Measurements from ENCODE around the gene SH3BP4. TPM values are rescaled to one million over a fixed set of nuclear protein-coding genes. Genes with fewer than 3 reads are reported as not detected.

SH3BP4 gene
- total RNA-seq, 1 donor from 2014 or later, result 19.2 TPM

DNA sequence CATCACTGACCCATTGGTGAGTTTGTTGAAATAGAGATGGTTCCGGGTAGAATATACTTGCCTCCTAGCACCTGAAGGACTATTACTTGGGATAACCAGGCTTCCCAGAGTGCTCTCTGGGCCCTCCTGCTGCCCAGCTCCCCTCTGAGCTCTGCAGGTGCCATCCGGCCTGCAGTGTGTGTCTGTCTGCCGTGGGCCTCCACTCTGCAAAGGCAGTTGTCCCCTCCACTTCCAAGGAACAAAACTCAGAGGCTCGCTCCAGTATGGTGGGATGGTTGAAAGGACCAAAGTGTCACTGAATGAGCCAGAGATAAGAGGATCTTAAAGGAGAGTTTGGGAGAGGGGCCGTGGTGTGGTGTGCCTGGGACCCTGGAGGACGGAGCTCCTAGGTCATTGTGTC lies 57.3 kb downstream of the SH3BP4 start:
- Histone ChIP-seq H3K27me3 (no peaks in the 10 kb centered on the region), H3K4me3 (no peak overlapping the region), H3K27ac (peak overlapping the region; percentile 21), H3K4me1 (peaks cover 48% of the 10 kb centered on the region), H3K36me3 (no peaks in the 10 kb centered on the region), H3K9me3 (no peaks in the 10 kb centered on the region)
- intact Hi-C loops (cut with DNase I), result no loop called here
- DNase-seq (ENCODE audit: extremely low spot score in 2 of 2), result no peak
- TF ChIP-seq POLR2A (IDR thresholded peaks at IDR 0.05), result no peak
- TF ChIP-seq, protein P1, sequence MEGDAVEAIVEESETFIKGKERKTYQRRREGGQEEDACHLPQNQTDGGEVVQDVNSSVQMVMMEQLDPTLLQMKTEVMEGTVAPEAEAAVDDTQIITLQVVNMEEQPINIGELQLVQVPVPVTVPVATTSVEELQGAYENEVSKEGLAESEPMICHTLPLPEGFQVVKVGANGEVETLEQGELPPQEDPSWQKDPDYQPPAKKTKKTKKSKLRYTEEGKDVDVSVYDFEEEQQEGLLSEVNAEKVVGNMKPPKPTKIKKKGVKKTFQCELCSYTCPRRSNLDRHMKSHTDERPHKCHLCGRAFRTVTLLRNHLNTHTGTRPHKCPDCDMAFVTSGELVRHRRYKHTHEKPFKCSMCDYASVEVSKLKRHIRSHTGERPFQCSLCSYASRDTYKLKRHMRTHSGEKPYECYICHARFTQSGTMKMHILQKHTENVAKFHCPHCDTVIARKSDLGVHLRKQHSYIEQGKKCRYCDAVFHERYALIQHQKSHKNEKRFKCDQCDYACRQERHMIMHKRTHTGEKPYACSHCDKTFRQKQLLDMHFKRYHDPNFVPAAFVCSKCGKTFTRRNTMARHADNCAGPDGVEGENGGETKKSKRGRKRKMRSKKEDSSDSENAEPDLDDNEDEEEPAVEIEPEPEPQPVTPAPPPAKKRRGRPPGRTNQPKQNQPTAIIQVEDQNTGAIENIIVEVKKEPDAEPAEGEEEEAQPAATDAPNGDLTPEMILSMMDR (IDR thresholded peaks at IDR 0.05), result no peak
- TF ChIP-seq POLR2AphosphoS5 (IDR thresholded peaks at IDR 0.05; ENCODE audit: insufficient read depth in 1 of 2, low read depth in 1 of 2), result no peak

DNA sequence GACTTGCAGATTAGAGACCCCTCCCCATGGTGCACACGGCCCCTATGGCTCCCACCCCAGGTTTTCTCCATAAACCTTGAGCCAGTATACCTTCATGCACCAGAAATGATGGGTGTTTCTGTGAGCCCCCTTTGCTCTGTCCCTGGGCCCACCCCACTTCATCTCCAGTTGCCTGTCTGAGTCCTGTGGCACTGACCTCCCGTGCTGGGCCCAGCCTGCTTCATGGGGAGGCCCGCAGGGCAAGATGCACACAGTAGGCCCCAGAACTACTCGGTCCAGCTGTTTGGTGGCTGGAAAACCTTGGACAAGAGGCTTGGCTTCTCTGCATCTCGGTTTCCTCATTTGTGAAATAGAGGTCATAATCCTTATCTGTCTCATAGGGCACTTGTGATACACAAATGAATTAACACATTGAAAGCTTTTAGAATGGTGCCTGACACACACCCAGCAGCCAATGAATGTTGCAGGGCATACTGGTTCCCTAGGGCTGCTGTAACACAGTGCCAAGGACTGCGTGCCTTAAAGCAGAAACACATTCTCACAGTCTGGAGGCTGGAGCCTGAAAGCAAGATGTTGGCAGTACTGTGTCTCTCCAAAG lies 58.4 kb downstream of the SH3BP4 start:
- DNase-seq (ENCODE audit: extremely low spot score in 2 of 2), result no peak
- TF ChIP-seq, protein P1 (IDR thresholded peaks at IDR 0.05), result no peak
- TF ChIP-seq POLR2AphosphoS5 (IDR thresholded peaks at IDR 0.05; ENCODE audit: insufficient read depth in 1 of 2, low read depth in 1 of 2) (no peak), POLR2A (IDR thresholded peaks at IDR 0.05) (no peak)
- Histone ChIP-seq H3K27me3 (no peaks in the 10 kb centered on the region), H3K36me3 (no peaks in the 10 kb centered on the region), H3K4me3 (no peak overlapping the region), H3K9me3 (no peaks in the 10 kb centered on the region), H3K4me1 (peaks cover 43% of the 10 kb centered on the region), H3K27ac (no peak overlapping the region)
- intact Hi-C loops (cut with DNase I), result no loop called here

DNA sequence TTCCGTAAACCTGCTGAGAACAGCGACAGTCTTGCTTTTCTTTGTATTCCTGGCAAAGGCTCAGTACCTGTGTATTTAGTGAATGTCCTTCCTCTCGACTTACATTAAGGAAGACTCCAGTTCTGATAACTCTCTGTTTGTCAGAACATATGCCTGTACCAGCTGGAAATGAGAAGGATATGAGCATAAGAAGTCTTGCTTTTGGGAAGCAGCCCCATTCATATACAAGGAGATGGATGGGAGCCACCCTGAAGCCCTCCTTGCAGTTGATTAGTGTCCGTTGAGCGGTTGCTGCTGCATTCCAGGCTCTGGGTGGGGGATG lies 59.8 kb downstream of the SH3BP4 start:
- DNase-seq (ENCODE audit: extremely low spot score in 2 of 2), result no peak
- Histone ChIP-seq H3K27ac (no peak overlapping the region), H3K4me1 (peaks cover 33% of the 10 kb centered on the region), H3K4me3 (no peak overlapping the region), H3K9me3 (peaks cover 4% of the 10 kb centered on the region), H3K27me3 (no peaks in the 10 kb centered on the region), H3K36me3 (no peaks in the 10 kb centered on the region)
- no peak for TF ChIP-seq POLR2AphosphoS5 (IDR thresholded peaks at IDR 0.05; ENCODE audit: insufficient read depth in 1 of 2, low read depth in 1 of 2)
- TF ChIP-seq POLR2A (IDR thresholded peaks at IDR 0.05), result no peak
- TF ChIP-seq, protein P1 (IDR thresholded peaks at IDR 0.05), result no peak
- intact Hi-C loops (cut with DNase I), result no loop called here

DNA sequence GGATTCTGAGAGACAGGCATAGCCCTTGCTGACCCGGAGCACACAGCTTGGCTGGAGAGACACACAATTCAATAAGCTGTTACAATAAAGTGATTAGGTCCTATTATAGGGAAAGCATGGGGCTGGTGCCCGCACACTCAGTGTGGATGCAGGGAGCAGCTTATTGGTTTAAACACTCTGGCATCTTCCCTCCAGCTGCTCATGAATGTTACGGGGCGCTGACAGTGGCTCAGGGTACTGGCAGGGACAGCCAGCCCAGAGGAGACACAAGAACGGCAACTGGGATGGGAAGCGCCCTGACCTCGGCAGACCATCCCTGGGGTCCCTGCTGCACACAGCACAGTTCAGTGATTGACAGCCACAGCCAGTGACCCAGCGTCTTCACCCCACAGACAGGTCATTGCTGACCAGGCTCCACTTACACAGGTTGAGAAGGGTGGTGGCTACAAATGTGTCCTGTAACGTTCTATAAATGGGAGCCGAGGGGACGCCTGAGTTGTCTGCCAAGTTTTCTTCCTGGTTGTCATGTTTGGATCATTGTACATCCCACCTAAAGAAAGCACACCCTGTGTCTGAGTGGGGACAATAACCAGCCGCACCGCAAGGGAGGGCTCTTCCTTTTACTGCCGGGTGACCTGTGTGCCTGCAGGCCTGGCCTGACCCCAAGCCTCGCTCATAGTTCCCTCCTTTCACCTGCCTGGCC lies 60.3 kb downstream of the SH3BP4 start:
- intact Hi-C loops (cut with DNase I), result no loop called here
- no peak for DNase-seq (ENCODE audit: extremely low spot score in 2 of 2)
- Histone ChIP-seq H3K27ac (no peak overlapping the region), H3K9me3 (peaks cover 4% of the 10 kb centered on the region), H3K27me3 (no peaks in the 10 kb centered on the region), H3K36me3 (no peaks in the 10 kb centered on the region), H3K4me3 (no peak overlapping the region), H3K4me1 (peaks cover 33% of the 10 kb centered on the region)
- TF ChIP-seq, protein P1 (IDR thresholded peaks at IDR 0.05), result no peak
- no peak for TF ChIP-seq POLR2AphosphoS5 (IDR thresholded peaks at IDR 0.05; ENCODE audit: insufficient read depth in 1 of 2, low read depth in 1 of 2)
- TF ChIP-seq POLR2A (IDR thresholded peaks at IDR 0.05), result no peak

DNA sequence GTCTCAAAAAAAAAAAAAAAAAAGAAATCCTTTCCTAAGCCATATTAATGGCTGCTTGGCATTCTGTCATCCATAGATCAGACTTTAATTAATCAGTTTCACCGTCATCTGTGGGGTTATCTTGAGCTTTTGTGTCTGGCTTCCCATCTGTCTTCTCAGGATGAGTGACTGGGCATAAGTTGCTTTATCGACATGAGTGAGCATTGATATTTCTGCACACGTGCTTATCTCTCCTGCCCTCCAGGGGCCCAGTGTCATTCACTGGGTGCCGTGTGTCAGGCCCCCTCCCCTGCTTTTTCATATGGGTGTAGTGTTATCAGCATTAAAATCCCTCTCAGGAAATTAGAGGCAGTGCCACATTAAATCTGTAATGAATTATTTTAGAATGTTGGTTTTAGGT lies 65.6 kb downstream of the SH3BP4 start:
- intact Hi-C loops (cut with DNase I), result no loop called here
- peaks cover 4% of the 10 kb centered on the region for H3K9me3 ChIP-seq
- H3K4me3 ChIP-seq, result no peak overlapping the region
- H3K36me3 ChIP-seq, result no peaks in the 10 kb centered on the region
- TF ChIP-seq, protein P1 (IDR thresholded peaks at IDR 0.05), result no peak
- TF ChIP-seq POLR2AphosphoS5 (IDR thresholded peaks at IDR 0.05; ENCODE audit: insufficient read depth in 1 of 2, low read depth in 1 of 2), result no peak
- TF ChIP-seq POLR2A (IDR thresholded peaks at IDR 0.05), result no peak
- H3K27ac ChIP-seq, result no peak overlapping the region
- no peak for DNase-seq (ENCODE audit: extremely low spot score in 2 of 2)
- H3K4me1 ChIP-seq, result no peaks in the 10 kb centered on the region
- no peaks in the 10 kb centered on the region for H3K27me3 ChIP-seq

Data from vagina (tissue), 2 donors.